HG03469 (cell line): ENCODE data around the gene CFAP126.
A peak's percentile ranks its signal among the peaks of the same experiment; 100 is the strongest.
"Not testable (repeated sequence)": the region's sequence is repeated elsewhere in the genome, so short reads cannot be mapped to it uniquely, and the experiment has no call there.

Source experiments
- ATAC-seq: cut with Tn5 transposase; IDR thresholded peaks from one replicate; pipeline ENCODE4 v1.9.1; 2021; ENCODE audit warnings: mild to moderate bottlenecking, moderate library complexity, moderate number of reproducible peaks; ENCODE audit not compliant: unreplicated experiment

CFAP126 gene, protein sequence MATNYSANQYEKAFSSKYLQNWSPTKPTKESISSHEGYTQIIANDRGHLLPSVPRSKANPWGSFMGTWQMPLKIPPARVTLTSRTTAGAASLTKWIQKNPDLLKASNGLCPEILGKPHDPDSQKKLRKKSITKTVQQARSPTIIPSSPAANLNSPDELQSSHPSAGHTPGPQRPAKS

DNA sequence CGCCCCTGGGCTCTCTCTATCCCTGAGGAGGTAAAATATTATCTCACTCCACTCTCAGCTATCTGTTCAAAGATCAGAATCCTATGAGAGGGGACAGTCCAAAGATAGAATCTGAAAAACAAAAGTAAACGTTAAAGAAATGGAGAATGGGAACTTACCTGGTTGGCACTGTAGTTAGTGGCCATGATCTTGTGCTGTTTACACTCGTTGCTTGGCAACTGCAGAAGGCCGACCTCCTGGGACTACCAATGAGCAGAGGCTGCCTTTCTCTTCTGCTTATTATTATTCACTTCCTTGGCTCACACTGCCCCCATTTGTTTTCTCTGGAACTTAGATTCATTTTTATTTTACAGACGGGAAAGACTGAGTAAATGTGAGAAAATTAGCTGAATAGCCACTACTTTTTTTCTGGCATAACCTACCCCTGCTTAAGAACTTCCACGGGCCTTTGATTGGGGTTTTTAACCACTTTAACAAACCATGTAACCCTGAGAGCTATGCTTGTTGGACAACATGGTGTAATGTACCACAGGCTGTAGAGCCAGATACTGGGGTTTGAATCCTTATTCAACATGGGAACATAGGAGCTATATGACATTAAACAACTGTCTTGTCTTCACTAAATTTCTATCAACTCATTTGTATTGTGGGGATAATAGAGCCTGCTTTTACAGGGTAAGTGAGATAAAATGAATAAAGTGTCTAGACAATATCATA, at the start of gene CFAP126:
TSS of gene CFAP126 (minus strand) at position 193 of the 717 bp plus-strand sequence. CDS start at position 185, 8 bp downstream.
- peak; percentile 91 for ATAC-seq

DNA sequence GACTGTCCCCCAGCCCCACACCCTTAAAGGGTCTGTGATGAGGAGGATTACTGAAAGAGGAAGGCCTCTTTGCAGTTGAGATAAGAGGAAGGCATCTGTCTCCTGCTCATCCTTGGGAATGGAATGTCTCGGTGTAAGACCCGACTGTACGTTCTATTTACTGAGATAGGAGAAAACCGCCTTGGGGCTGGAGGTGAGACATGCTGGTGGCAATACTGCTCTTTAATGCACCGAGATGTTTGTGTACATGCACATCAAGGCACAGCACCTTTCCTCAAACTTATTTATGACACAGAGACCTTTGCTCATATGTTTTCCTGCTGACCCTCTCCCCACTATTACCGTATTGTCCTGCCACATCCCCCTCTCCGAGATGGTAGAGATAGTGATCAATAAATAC, 45.4 kb upstream of the CFAP126 start:
- ATAC-seq: not testable (repeated sequence)

DNA sequence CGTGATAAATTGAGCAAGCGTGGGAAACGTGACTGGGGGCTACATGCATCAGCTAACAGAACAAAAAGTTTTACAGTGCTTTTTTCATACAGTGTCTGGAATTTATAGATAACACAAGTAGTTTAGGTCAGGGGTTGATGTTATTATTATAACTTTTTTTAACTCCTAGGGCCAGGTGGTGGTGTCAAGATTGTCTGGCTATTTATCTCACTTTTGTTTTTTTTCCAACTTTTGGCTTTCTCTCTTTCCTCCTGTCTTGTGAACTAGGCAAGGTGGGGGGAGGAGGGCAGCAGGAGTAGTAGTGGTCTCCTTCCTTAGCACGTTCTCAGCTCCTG, 42.9 kb upstream of the CFAP126 start:
- ATAC-seq: not testable (repeated sequence)

DNA sequence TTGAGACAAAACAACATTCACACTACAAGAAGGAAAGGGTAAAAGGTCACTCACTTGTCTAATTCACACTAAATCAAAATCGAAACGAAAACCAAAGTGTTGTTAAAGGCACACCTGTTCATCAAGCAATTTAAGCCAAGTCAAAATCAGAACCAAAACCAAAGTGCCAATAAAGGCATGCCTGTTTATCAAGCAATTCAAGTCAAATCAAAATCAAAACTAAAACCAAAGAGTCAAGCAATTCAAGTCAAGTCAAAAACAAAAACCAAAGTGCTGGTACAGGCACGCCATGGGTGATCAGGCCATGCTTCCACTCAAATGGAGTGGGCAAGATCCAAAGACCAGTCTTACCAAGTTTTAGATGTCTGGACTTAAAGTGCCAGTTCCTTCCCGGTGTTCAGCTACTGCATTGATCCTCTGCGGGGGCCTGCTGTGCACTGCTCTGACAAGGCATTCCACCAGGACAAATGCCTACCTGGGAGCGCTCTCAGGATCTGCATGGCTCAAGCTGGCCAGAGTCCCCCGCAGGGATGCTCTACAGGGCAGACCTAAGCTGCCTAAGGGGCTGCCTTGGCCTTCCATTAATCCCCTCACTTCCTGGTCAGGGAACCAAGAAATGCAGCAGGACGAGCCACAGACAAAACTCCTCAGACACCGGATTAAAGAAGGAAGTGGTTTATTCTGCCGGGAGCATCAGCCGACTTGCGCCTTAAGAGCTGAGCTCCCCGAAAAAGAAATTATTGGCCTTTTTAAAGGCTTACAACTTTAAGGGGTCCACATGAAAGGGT, 42.4 kb upstream of the CFAP126 start:
- not testable (repeated sequence) for ATAC-seq

DNA sequence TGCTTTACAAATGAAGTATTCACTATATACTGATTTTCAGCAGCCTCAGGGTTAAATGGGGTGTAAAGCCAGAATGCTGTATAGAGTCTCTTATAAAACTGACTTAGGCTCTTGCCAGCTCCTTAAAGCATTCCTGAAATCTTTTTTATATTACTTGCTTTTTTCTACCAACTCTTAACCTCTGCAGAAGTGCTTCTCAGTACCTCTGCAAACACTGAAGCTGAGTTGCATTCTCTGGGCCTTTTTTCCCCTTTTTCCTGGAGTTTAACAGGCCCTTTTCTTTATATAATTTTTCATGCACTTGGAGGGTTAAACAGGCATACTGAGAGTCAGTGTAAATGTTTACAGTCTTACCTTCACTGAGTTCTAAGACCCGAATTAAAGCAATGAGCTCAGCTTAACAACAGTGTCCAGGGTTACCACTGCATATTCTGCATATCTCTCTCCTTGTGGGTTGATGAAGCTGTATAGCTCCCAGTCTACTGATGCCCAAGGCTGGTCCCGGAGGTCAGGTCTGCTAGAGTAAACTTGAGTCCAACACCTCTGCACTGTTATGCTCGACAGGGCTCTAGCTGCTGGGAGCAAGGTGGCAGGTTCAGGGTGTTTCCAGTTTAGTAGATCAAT, 40.9 kb upstream of the CFAP126 start:
- no peak for ATAC-seq

DNA sequence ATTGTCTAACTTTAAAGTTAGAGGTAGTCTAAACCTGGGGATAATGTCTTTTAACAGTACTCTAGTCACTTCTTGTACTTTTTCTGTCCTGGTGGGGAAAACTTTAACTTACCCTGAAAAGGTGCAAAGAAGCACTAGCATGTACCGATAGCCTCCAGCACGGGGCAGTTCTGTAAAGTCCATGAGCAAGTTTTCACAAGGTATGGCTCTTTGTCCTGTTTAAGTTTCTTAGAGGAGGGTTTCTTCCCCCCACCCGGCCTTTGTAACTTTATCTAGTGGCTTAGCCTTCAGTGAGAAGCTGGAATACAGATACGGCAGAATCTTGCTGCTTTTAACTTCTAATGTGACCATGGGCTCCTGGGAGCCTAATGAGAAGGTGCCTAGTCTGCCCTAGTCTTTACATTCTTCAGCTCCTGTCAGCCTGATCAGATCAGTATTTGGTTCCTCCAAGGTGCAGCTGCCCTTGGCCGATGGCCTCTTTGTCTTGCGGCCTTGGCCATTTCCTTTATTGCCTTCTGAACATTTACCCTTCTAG, 39.8 kb upstream of the CFAP126 start:
- ATAC-seq: no peak

DNA sequence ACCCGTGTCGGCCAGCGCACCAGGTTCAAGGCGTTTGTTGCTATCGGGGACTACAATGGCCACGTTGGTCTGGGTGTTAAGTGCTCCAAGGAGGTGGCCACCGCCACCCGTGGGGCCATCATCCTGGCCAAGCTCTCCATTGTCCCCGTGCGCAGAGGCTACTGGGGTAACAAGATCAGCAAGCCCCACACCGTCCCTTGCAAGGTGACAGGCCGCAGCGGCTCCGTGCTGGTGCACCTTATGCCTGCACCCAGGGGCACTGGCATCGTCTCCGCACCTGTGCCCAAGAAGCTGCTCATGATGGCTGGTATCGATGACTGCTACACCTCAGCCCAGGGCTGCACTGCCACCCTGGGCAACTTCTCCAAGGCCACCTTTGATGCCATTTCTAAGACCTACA, 38.9 kb upstream of the CFAP126 start:
- not testable (repeated sequence) for ATAC-seq

DNA sequence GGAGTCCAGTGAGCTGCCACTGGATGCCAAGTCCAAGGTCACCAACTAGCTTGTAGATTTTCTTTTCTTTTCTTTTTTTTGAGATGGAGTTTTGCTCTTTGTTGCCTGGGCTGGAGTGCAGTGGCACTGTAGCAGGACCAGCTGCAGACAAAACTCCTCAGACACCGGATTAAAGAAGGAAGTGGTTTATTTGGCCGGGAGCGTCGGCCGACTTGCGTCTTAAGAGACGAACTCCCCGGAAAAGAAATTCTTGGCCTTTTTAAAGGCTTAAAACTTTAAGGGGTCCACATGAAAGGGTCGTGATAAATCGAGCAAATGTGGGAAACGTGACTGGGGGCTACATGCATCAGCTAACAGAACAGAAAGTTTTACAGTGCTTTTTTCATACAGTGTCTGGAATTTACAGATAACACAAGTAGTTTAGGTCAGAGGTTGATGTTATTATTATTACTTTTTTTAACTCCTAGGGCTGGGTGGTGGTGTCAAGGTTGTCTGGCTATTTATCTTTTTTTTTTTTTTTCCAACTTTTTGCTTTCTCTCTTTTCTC, 36.4 kb upstream of the CFAP126 start:
- ATAC-seq: no peak

DNA sequence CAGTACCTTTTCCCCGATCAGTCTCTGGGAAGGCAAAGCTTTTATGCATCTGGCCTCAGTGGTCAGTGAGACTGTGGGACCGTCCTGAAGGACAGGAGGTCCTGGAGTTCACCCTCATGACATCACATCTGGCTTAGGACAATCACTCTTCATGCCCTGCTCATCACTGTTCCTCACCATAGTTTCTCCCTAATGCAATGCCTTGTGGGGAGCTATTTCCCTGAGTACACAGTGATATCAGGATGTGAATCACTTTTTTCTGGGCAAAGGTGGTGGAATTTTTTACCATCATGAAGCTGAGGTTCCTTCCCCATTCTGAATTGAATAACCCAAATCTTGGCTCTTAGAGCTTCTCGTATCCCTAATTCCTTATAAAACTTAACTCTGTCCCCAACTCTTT, 34.8 kb upstream of the CFAP126 start:
- no peak for ATAC-seq

DNA sequence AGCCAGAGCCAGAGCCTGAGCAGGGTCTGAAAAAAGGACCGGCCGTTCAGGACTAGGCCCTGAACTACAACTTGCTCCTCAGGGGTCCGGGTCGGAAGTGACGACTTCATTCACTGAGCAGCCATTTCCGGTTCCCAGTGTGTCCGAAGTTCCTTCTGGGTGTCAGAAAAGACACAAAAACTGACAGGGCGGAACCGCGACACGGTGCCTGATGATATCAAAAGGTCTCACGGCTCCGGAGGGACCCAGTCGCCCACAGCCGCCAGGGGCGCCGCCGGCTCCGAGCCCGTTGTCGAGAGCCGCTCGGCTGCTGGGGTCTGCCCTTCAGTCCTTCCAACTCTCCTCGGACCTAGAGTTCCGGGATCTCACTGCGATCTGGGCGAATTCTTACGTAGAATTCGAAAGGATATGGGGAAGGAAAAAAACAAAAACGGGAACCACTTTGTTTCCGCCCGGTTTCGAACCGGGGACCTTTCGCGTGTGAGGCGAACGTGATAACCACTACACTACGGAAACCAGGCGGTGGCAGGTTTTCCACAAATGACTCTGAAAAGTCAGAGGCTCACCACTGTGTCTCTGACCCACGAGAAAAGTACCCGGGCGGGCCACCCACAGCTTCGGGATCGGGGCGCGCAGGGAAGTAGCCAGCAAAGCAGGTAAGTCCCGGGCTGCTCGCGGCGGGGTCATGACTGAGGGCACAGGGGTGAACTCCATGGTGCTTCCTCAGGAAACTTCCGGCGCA, 31.8 kb upstream of the CFAP126 start:
- peak; percentile 56 for ATAC-seq

DNA sequence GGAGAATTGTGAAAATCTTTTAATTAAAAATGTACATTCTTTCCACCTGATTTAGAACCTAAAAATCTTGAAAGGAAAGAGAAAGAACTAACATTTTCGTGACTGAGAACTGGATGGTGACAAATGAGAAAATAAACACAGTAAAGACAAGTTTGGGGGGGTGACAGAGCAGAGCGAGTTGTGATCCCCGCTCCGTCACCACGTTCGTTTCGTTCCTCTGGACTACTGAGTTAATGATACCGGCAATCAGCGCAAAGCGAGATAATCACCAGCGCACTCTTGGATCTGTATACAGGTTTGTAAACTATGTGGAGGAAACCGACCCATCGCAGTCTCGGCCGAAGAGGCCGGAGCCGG, 31.2 kb upstream of the CFAP126 start:
- ATAC-seq: no peak

DNA sequence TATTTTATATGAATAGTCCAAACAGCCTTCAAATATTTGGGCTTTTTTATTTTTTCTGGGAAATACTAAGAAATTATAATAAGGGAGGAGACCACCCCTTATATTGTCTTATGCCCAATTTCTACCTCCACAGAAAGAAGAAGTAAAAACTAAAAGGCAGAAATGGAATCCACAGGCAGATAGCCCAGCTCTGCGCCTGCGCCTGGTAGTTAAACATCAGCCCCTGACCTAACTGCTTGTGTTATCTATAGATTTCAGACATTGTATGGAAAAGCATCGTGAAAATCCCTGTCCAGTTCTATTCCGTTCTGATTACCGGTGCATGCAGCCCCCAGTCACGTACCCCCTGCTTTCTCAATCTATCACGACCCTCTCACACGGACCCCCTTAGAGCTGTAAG, 29.4 kb upstream of the CFAP126 start:
- ATAC-seq: not testable (repeated sequence)

DNA sequence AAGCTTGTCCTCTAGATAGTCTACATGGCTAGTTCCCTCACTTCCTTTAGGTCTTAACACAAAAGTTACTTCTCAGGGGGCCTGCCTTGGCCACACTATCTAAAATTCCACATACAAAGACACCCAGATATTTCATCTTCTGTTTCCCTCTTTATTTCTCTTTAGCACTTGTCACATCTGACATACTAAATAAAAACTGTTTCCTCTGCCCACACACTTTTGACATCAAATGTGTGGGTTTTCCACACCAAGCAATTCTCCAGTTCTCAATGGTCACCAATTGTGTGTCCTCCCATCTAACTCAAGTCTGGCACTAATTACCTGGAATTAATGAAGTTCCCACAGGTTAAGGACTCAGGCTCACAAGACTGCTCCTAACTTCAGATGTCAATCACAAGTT, 25.5 kb upstream of the CFAP126 start:
- ATAC-seq: no peak

DNA sequence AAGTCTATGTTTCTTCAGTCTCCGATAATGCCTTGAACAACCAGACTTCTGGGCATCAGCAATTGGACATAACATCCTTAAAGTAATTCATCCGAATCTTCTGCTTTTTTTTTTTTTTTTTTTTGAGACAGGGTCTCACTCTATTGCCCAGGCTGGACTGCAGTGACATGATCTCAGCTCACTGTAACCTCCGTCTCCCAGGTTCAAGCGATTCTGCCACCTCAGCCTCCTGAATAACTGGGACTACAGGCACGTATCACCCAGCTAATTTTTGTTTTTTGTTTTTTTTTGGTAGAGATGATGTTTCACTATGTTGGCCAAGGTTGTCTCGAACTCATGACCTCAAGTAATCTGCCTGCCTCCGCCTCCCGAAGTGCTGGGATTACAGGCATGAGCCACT, 23.9 kb upstream of the CFAP126 start:
- no peak for ATAC-seq

DNA sequence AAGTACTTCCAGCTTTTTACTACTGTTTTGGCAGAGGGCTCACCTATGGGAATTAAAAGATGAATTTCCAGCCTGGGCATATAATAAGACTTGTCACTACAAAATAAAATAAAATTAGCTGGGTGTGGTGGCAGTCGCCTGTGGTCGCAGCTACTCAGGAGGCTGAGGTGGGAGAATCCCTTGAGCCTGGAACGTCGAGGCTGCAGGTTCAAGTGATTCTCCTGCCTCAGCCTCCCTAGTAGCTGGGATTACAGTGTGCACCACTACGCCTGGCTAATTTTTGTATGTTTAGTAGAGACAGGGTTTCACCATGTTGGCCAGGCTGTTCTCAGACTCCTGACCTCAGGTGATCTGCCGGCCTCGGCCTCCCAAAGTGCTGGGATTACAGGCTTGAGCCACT, 23.5 kb upstream of the CFAP126 start:
- ATAC-seq: not testable (repeated sequence)

DNA sequence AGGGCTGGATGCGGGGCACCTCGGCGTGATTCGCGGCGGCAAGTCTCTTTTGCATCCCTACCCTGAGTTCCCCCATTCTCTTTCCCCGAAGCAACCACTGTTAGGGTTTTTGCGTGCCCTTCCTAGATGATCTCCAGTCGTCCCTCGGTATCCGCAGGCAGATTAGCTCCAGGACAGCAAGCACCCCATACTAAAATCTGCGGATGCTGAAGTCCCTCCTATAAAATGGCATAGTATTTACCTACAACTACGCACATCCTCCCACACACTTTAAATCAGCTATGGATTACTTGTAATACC, 22.8 kb upstream of the CFAP126 start:
- no peak for ATAC-seq

DNA sequence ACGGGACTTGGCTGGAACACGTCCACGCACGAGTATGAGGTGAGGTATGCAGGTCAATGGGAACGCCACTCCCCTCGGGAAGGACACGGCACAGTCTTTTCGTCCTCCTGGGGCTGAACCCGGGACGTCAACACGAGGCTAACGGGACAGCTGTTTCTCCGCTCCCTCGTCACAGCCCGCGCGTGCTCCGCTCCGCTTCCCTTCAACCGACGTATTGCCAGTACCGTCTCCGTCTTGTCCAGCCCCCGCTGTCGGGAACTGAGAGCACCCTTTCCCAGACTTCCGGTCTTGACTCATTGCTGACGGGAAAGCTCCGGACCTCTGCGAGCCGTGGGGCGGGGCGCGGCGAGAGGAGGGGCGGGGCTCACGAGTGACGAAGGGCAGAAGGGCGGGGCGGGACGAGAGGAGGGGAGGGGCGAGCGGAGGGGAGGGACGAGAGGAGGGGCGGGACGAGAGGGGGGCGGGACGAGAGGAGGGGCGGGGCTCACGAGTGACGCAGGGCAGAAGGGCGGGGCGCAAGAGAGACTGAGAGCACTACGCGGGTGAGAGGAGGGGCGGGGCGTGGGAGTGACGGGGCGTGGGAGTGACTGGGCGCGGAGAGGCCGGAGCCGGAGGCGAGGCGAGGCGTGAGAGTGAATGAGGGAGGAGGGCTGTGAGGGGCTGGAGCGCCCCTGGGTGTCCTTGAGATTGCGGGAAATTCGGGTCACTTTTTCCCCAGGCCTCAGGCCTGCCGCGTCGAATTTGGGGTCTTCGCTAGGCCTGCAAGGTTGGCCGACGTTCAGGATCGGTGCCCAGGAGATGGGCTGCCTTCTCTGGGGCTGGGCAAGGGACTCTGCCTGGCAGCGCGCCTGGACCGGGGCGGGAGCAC, 22.2 kb upstream of the CFAP126 start:
- ATAC-seq: peak; percentile 58

DNA sequence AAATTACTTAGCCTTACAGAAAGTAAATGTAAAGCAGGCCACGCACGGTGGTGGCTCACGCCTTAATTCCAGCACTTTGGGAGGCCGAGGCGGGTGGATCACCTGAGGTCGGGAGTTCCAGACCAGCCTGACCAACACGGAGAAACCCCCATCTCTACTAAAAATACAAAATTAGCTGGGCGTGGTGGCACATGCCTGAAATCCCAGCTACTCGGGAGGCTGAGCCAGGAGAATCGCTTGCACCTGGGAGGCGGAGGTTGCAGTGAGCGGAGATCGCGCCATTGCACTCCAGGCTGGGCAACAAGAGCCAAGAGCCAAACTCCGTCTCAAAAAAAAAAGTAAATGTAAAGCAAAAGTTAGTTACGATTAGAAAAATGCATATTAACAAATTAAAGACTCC, 21.5 kb upstream of the CFAP126 start:
- ATAC-seq: not testable (repeated sequence)

DNA sequence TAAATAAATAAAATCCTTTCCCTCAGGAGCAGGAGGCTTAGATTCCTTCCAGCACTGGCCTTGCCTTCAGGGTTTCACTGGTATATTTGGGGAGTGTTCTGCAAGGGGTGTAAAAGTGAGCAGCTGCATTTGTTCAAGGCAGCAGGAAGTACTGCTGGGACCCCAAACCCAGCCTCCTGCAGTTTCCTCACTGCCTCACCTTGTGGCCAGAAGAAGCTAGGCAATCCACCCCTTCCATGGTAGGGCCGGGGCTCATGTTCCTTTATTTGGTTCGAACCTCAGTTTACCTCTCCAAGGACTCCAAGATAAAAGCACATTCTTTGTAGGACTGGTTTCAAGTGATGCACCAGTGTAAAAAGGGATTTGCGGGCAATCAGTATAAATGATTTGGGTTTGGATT, 21.0 kb upstream of the CFAP126 start:
- ATAC-seq: no peak
